K562 (cell line): ENCODE results near the gene SMG6. TPM values are rescaled to one million over a fixed set of nuclear protein-coding genes. Genes with fewer than 3 reads are reported as not detected.
A peak's percentile ranks its signal among the peaks of the same experiment; 100 is the strongest.

Source experiments
- BMI1 ChIP-seq: fragments of 150-350 bp; IDR thresholded peaks from 2 replicates; pipeline ENCODE4 v1.6.1; 2014; ENCODE audit warnings: low read length
- CREM ChIP-seq: IDR thresholded peaks from 2 replicates; pipeline ENCODE4 v1.6.1; 2014; ENCODE audit warnings: antibody characterized with exemption, low read depth
- ESRRB ChIP-seq: fragments of 250-450 bp; sonication (Bioruptor Pico); IDR thresholded peaks from 2 replicates; pipeline ENCODE4 v1.5.0; 2020; ENCODE audit warnings: mild to moderate bottlenecking, moderate library complexity, borderline replicate concordance
- FOXA1 ChIP-seq: fragments of 450-650 bp; IDR thresholded peaks from 2 replicates; pipeline ENCODE4 v1.6.1; 2016; ENCODE audit warnings: mild to moderate bottlenecking, borderline replicate concordance
- NR2C2 ChIP-seq, 2 experiments: fragments of 200-800 bp in 1 of 2; sonication (Bioruptor generic) in 1 of 2; sonication (generic) in 1 of 2; formaldehyde crosslinking in 1 of 2; IDR thresholded peaks; 2 replicates each; pipeline versions ENCODE4 v1.6.1 to v1.8.0; 2016 to 2022; ENCODE audit warnings: mild to moderate bottlenecking in 1 of 2, missing compliant biosample characterization in 1 of 2, missing genetic modification characterization in 1 of 2, missing genetic modification reagents in 1 of 2
- RAD21 ChIP-seq, 2 experiments: fragments of 250-450 bp in 1 of 2; fragments of 450-650 bp in 1 of 2; sonication (Bioruptor Pico) in 1 of 2; formaldehyde crosslinking in 1 of 2; IDR thresholded peaks in 1 of 2; conservative IDR thresholded peaks in 1 of 2; 2 replicates each; pipeline versions ENCODE4 v1.4.0 to v1.8.0; 2020 to 2022; ENCODE audit warnings: mild to moderate bottlenecking in 2 of 2, moderate library complexity in 1 of 2
- SAFB ChIP-seq: fragments of 200-400 bp; formaldehyde crosslinking; IDR thresholded peaks from 2 replicates; pipeline ENCODE4 v1.6.1; 2017; ENCODE audit warnings: low read depth, low read length, borderline replicate concordance
- SMAD2 ChIP-seq: fragments of 150-350 bp; IDR thresholded peaks from 2 replicates; pipeline ENCODE4 v1.6.1; 2014; ENCODE audit warnings: low read depth, mild to moderate bottlenecking, low read length
- polyA plus RNA-seq, 8 experiments: library from polyadenylated mRNA; depleted of rRNA in 4 of 8; stranded (reverse) in 5 of 8; unstranded in 3 of 8; fragments of >200 nt; fragmentation: Nextera tagmentation in 2 of 8; fragmentation: Illumina TruSeq in 1 of 8; extraction: Ambion mirVana in 2 of 8; extraction: Trizol in 1 of 8; gene quantifications; 2 replicates each; pipeline versions ENCODE4 v1.2.1 to v1.2.3, GENCODE V29; 2011 to 2014; ENCODE audit warnings: inconsistent platforms in 1 of 8, missing spikeins in 1 of 8
- total RNA-seq, 7 experiments: library from RNA; depleted of rRNA in 6 of 7; stranded (reverse); fragments of >200 nt in 6 of 7; fragmentation: Illumina TruSeq in 2 of 7; extraction: Trizol in 2 of 7; gene quantifications; 2 replicates each; pipeline versions ENCODE4 v1.2.1 to v1.2.3, GENCODE V29; 2011 to 2021; ENCODE audit warnings: low replicate concordance in 1 of 7
- TF ChIP-seq, protein P1 (sequence below): sonication (generic); formaldehyde crosslinking; IDR thresholded peaks from 2 replicates; pipeline ENCODE4 v1.8.0; 2022; ENCODE audit warnings: mild to moderate bottlenecking, missing genetic modification reagents
- TF ChIP-seq, protein P2 (sequence below): fragments of 250-450 bp; sonication (Bioruptor Pico); IDR thresholded peaks from 2 replicates; pipeline ENCODE4 v1.4.0; 2020; ENCODE audit warnings: mild to moderate bottlenecking, moderate library complexity
- TF ChIP-seq, protein P3 (sequence below): fragments of 450-650 bp; IDR thresholded peaks from one replicate; pipeline ENCODE4 v1.6.1; 2018; ENCODE audit warnings: mild to moderate bottlenecking, moderate library complexity; ENCODE audit not compliant: partially characterized antibody

Gene SMG6
- total and polyA plus RNA-seq, 9 of the 15 experiments (the other 6 are each of a cell fraction or from before 2014, with no cell fraction given), result 0.44 to 13.9 (median 6.0) TPM

DNA sequence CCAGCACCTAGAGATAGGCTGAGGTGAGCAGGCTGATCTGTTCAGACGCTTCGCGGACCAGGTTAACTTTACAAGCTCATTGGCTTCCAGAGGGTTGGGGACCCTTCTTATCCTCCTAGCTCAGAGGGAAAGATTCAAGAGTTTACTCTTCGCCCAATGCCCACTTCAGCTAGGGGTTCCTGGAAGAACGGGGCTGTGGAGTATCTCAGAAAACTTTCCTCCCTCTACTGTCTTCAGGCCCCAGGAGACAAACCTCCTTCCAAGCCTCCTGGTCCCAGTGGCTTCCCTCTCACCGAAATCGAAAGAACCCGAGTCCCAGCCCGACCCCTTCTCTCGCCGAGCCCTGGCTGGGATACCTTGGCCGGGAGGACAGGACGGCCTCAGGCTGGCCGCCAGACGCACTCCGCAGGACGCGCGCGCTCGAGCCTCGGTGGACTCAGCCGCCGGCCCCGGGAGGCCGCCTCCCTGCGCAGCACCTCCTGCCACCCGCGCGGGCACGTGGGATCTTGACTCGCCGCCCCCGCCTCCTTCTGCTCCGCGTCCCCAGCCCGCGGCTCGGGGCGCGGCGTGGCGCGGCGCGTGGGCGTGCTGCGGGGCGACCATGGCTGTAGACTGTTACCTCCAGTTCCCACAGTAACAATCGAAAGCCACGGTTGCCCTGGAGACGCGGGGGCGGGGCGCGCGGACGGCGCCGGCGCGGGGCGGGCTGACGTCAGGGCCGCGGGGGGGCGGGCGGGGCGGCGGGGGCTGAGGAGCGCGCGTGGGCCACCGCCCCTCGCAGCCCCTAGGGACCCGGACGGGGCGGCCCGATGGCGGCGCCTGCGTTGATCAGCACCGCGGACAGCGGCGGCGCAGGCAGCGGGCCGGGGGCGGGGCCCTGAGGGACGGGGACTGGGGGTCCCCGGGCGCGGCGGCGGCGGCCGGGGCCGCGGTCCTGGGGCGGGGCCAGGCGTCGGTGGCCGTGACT is 254.0 kb downstream of the SMG6 start (continued):
- TF ChIP-seq, protein P1, sequence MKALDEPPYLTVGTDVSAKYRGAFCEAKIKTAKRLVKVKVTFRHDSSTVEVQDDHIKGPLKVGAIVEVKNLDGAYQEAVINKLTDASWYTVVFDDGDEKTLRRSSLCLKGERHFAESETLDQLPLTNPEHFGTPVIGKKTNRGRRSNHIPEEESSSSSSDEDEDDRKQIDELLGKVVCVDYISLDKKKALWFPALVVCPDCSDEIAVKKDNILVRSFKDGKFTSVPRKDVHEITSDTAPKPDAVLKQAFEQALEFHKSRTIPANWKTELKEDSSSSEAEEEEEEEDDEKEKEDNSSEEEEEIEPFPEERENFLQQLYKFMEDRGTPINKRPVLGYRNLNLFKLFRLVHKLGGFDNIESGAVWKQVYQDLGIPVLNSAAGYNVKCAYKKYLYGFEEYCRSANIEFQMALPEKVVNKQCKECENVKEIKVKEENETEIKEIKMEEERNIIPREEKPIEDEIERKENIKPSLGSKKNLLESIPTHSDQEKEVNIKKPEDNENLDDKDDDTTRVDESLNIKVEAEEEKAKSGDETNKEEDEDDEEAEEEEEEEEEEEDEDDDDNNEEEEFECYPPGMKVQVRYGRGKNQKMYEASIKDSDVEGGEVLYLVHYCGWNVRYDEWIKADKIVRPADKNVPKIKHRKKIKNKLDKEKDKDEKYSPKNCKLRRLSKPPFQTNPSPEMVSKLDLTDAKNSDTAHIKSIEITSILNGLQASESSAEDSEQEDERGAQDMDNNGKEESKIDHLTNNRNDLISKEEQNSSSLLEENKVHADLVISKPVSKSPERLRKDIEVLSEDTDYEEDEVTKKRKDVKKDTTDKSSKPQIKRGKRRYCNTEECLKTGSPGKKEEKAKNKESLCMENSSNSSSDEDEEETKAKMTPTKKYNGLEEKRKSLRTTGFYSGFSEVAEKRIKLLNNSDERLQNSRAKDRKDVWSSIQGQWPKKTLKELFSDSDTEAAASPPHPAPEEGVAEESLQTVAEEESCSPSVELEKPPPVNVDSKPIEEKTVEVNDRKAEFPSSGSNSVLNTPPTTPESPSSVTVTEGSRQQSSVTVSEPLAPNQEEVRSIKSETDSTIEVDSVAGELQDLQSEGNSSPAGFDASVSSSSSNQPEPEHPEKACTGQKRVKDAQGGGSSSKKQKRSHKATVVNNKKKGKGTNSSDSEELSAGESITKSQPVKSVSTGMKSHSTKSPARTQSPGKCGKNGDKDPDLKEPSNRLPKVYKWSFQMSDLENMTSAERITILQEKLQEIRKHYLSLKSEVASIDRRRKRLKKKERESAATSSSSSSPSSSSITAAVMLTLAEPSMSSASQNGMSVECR, result peak; percentile 84
- TF ChIP-seq FOXA1 (no peak), CREM (peak; percentile 73), BMI1 (peak; percentile 75), RAD21 (CRISPR knock-in tag; conservative IDR thresholded peaks at IDR 0.05 in 1 of 2, IDR thresholded peaks at IDR 0.05 in 1 of 2) (no peak), SAFB (peak; percentile 91), SMAD2 (no peak), ESRRB (CRISPR knock-in tag) (no peak), NR2C2 (CRISPR knock-in tag; IDR thresholded peaks at IDR 0.05) (no peak), NR2C2 (tag; IDR thresholded peaks at IDR 0.05) (peak; percentile 34; the same call in 1 of the 2 replicates)
- TF ChIP-seq, protein P2, sequence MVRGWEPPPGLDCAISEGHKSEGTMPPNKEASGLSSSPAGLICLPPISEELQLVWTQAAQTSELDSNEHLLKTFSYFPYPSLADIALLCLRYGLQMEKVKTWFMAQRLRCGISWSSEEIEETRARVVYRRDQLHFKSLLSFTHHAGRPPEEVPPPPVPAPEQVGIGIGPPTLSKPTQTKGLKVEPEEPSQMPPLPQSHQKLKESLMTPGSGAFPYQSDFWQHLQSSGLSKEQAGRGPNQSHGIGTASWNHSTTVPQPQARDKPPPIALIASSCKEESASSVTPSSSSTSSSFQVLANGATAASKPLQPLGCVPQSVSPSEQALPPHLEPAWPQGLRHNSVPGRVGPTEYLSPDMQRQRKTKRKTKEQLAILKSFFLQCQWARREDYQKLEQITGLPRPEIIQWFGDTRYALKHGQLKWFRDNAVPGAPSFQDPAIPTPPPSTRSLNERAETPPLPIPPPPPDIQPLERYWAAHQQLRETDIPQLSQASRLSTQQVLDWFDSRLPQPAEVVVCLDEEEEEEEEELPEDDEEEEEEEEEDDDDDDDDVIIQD, result no peak
- TF ChIP-seq, protein P3, sequence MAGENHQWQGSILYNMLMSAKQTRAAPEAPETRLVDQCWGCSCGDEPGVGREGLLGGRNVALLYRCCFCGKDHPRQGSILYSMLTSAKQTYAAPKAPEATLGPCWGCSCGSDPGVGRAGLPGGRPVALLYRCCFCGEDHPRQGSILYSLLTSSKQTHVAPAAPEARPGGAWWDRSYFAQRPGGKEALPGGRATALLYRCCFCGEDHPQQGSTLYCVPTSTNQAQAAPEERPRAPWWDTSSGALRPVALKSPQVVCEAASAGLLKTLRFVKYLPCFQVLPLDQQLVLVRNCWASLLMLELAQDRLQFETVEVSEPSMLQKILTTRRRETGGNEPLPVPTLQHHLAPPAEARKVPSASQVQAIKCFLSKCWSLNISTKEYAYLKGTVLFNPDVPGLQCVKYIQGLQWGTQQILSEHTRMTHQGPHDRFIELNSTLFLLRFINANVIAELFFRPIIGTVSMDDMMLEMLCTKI, result no peak
